ENCODE measurements around the gene C9orf153.
"Not testable (repeated sequence)": the region's sequence is repeated elsewhere in the genome, so short reads cannot be mapped to it uniquely, and the experiment has no call there.

Gene C9orf153

DNA sequence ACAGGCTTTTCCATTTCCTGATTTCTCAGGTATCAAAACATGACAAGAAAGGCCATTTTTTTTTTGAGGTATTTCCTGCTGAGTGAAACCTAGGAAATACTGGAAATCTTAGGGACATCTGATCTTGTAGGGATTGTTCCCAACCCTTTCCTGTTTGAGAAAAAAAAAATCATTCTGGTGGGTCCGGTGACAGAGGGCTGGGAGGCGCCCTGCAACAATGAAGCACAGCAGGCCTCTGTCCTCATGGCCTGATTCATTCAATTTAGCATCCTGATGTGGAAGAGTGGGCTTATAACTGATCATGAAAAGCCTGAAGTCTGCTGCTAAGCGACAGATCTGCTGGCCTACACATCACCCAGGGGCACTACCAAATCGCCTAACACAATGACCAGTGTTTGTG is 3.0 kb upstream of the C9orf153 start:
- DNase-seq = no peak

DNA sequence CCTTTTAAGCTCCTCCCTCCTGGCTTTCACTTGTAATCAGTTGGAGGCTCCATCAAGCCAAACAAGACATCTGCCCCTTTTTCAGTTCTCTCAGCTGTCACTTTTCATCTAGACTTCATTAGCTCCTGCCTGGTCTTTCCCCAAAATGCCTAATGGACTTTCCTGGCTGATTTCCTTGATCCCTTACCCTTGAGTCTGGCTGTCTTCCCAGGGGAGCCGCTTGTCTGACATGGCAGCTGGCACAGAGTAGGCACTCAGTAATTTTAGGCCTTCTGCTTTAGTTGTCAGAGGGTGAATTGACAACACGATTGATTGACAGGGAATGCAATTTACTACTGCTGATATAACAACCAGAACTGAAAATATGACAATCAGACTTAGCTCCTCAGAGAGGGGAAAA is 2.1 kb downstream of the C9orf153 start:
- DNase-seq = no peak

DNA sequence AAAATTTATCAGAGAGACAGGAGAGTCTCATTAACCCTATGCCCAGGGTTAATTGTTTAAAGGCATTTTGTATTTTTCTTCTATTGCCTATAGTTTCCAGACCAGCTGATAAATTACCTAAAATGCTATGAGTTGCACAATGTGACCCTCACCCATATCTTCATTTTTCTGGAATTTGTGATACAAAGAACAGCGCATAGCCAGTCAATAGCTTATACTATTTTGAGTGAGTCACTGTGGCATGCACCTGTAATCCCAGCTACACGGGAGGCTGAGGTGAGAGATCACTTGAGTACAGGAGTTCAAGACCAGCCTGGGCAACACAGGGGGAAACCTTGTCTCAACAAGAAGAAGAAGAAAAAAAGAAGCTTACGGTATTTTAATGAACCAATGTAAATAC is 2.8 kb downstream of the C9orf153 start:
- DNase-seq = no peak

DNA sequence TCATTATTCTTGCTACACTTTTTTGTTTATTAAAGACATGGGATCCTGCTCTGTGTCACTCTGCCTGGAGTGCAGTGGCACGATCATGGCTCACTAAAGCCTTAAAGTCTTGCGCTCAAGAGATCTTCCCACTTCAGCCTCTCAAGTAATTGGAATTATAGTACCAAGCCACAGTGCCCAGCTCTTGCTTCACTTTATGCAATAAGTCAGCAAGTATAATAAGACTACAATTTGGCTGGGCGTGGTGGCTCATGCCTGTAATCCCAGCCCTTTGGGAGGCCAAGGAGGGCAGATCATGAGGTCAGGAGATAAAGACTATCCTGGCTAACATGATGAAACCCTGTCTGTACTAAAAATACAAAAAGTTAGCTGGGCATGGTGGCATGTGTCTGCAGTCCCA is 5.9 kb downstream of the C9orf153 start:
- no peak for DNase-seq

DNA sequence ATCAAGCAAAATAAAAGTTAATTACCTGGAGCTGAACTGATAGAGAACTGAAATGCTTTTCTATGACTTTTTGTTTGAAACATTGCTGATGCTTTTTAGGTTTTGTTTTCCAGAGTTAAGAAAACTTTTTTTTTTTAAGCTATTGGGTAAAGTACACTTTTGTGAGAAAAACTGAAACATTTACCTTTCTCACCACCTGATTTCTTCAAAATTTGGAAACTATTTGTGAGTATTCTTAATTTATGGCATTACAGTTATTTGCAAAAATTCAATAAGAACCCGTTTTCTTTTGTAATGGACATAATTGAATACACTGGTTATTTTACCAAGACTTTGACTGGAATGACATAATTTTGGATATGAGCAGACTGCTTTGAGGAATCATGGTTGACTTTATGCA is 6.6 kb downstream of the C9orf153 start:
- DNase-seq = no peak

DNA sequence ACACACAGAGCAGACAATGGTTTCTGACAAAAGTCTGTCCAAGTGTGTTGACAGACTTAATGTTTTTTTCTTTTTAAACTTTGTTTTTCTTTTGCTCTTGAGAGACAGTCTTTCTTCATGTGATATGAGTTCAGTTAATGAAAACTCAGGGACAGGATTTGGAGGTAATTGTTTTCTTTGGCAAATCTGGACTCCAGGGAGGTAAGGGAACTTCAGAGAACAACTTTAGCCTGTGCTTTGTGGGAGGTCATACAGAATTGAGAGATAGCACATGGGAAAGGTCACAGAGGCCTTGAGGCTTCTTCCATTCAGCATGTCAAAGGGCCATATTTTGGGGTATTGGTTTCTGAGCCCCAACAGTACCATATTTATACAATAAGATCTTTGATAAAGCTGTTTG is 9.3 kb downstream of the C9orf153 start:
- DNase-seq = no peak

DNA sequence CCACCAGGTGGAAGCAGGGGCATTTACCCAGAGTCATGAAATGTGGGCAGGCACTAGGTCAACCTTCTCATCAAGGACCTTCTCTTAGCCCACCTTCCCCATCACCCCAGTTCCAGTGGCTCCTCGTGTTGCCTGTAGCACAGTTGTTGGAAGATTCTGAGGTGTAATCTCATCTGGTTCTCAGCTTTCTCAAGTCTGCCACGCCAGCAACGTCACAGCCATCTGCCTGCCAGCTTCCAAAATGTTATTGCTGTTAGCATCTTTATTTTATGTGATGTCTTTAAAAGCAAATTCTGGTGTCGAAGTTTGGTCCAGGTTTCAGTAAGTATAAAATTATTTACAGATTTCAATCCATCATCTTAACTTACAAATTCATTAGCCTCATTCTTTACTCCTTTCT is 10.7 kb downstream of the C9orf153 start:
- no peak for DNase-seq

DNA sequence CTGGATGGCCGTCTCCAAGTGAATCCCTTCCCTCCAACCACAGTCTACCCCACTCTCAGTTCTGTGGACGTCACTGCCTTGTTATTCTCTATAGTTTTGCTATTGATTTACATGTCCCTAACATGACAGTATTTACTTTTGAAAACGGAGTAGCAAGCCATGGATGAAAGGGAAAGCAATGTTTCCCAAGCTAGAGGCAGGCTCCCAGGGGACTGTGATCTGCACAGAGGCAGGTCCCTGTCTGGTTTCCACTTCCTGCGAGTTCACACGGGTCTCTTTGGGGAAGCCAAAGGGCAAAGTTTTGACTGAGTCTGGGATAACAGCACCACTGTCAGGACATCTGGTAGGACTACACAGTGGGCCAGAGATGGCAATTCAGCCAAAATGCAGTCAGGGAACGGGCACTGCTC is 12.7 kb downstream of the C9orf153 start:
- DNase-seq = peak; percentile 74

DNA sequence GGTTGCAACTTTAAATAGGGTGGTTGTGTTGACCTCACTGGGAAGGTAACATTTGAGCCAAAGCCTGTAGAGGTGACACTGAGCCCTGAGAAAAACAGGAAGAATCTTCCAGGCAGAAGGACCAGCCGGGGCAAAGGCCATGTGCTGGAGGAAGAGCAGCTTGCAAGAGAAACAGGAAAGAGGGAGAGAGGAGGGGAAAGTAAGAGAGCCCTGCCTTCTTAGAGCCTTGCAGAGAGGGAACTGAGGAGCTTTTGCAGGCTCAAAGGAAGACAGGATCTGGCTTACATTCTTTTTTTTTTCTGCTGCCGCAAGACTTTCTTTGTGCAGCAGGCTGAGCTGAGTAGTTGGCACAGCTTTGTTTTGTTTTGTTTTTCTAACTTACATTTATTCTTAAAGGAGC is 17.4 kb downstream of the C9orf153 start:
- no peak for DNase-seq

DNA sequence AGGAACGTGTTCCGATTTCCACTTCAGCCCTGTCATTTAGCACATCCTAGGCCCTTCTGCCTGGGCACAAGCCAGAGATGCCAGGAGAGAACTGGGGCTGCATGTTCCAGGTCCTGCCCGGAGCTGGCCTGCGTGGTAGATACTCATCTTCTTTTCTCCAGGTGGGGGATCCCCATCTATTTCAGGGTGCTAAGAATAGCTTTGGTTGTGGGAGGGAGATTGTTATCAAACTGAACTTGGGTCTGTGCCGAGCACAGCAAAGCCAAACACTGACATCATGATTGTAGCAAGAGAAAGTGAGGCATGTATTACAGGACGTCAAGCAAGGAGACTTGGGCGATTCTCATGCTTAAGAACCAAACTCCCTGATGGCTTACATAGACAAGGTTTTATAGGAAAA is 18.2 kb downstream of the C9orf153 start:
- DNase-seq = no peak

DNA sequence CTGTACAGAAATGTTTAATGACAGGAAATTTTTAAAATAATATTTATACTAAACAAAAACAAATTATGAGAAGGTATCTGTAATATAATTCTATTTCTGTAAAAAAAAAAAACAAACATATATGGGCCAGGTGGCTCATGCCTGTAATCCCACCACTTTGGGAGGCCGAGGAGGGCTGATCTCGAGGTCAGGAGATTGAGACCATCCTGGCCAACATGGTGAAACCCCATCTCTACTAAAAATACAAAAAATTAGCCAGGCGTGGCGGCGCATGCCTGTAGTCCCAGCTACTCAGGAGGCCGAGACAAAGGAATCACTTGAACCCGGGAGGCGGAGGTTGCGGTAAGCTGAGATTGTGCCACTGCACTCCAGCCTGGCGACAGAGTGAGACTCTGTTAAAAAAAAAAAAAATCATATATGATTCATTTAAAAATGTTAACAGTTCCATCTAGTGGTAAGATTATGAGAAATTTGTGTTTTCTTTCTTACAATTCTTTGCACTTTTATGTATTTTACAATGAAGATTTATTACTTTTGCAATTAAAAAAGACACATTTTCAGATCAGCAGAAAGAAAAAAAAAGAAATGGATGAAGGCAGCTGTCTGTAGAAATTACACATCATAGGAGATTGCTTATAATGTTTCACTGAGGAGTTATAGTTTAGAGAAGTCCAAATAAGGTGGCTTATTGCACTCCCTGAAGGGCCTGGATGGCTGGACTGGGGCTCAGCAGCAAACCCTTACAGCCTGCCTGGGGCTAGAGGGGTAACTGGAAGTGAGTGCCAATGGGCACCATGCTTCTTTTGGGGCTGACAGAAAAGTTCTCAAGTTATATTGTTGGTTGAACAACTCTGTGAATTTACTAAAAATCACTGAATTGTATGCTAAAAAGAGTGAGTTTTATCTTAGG is 20.3 kb downstream of the C9orf153 start:
- DNase-seq = no peak

DNA sequence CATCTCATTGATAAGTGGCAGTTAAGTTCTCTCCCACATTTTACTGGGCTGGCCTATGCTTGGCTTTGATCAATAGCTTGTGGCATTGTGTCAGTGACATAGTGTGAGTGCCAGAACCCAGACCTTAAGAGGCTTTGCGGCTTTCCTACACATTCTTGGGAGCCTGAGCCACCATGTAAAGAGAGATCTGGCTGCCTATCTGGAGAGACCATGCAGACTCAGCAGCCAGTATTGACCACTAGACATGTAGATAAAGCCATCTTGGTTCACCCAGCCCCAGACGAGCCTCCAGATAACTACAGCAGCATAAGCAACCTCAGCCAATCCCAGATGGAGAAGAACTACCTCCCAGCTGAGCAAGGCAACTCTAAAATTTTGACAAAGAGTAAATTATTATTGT is 28.6 kb downstream of the C9orf153 start:
- no peak for DNase-seq

DNA sequence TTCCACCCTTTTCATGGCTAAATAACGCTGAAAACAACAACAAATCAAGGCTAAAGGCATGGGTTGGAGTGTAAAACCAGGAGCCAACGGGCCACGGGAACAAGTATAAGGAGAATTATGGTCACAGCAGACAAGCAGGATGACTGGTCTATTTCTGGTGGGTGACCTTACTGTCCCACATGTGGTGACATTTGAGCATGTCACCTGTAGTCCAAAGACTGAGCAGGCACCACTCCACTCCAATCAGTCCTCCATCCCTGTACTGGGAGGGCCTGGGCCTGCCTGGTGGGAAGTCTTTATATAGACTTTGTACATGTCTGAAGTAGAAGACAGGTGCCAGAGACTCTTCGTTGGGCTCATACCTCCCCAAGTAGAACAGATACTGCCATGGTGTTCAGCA is 36.8 kb downstream of the C9orf153 start:
- DNase-seq = no peak

DNA sequence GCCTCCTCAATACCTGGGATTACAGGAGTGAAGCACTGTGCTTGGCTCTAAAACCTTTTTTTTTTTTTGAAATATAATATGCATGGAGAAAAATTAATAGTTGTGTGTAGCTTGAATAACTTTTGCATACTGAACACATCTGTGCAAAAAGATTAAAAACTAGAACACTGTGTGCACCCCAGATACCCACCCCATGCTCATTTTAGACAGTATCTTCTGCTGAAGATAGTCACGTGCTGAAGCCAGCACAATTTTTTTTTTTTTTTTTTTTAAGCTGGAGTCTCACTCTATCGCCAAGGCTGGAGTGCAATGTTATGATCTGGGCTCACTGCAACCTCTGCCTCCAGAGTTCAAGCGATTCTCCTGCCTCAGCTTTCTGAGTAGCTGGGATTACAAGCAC is 39.9 kb downstream of the C9orf153 start:
- no peak for DNase-seq

DNA sequence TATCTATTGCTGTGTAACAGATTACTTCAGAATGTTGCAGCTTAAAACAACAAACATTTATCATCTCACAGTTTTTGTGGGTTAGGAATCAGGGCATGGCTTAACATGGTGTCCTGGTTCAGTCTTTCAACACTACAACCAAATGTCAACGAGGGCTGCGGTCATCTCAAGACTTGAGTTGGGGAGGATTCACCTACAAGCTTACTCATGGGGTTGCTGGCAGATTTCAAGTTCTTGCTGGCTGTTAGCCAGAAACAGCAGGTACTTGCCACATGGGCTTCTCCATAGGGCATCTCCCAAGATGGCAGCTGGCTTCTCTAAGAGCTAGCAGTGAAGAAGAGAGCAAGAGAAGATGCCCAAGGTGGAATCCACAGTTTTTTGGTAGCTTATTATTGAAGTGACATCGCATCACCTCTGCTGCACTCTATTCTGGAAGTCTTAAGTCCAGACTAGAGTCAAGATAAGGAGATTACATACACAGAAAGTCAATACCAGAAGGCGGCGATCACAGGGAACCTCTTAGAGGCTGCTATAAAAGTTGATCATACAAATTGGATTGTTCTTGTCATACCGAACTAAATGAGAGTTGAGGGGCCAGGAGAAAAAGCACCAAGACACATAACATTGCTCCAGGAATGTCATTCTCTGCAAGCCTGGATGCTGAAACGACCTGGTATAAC is 42.2 kb downstream of the C9orf153 start:
- no peak for DNase-seq

DNA sequence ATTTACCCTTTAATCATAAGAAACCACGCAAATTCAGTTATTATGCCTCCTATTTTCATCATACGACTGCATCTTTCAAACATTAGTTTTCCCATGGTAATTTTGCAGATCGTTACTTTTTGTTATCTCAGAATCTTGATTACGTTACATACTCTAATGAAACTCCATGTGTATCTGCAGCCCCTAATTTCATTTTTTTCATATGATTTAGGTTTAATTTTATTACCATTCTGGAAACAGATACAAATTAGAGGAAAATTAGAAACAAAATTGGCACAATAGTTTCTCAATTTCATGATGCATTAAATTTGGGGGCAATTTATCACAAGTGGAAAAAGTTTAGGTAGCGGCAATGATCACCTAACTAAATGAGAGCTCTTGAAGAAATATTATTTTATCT is 52.3 kb downstream of the C9orf153 start:
- DNase-seq = no peak

DNA sequence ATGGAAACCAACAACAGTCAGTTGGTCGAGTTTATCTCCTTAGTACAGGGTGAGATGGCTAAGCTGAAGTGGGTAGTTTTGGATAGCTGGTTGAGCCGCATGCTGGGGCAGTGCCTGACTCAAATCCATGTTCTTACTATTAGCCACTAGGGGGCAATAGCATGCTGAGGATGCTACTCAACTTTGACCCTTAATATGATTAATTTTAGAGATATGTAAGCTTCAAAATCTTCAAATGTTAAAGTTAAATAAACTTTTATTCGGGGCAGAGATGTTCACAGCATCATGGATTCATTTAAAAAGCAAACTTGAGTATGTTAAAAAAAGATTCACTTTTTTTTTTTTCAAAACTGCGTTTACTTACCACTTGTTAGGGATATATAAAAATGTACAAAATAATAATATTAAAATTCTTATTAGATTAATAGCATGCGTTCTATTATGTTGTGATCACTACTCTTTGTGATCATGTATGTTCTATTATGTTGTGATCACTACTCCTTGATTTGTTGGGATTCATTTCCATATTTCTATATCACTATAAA is 57.0 kb downstream of the C9orf153 start:
- peak; percentile 36 for DNase-seq

DNA sequence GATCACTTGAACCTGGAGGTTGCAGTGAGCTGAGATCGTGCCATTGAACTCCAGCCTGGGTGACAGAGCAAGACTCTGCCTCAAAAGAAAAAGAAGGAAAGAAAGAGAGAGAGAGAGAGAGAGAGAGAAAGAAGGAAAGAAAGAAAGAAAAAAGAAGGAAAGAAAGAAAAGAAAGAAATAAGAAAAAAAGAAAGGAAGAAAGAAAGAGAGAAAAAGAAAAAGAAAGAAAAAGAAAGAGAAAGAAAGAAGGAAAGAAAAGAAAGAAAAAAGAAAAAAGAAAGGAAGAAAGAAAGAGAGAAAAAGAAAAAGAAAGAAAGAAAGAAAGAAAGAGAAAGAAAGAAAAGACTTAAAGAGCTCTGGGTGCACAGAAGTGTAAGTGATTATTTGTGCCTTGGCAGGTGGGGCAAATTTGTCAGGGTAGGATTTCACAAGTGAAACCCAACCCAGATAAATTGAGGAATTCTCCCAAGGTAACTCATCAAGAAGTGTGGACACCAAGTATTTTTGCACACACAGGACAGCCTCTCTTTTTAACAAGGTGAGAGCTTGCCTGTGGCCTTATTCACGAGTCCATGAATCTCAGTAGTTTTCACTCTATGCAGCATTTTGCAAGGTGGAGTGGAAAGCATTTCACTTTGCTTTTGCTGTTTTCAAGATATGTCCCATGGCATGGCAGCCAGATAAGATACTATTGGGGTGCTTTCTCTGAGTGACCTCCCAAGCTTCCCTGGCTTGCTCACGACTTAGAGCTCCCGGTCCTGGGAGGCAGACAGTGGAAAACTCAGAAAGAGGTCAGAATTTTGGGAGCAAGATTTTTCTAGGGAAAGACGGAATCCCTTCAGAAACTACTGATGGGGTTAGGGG is 57.8 kb downstream of the C9orf153 start:
- DNase-seq = no peak

DNA sequence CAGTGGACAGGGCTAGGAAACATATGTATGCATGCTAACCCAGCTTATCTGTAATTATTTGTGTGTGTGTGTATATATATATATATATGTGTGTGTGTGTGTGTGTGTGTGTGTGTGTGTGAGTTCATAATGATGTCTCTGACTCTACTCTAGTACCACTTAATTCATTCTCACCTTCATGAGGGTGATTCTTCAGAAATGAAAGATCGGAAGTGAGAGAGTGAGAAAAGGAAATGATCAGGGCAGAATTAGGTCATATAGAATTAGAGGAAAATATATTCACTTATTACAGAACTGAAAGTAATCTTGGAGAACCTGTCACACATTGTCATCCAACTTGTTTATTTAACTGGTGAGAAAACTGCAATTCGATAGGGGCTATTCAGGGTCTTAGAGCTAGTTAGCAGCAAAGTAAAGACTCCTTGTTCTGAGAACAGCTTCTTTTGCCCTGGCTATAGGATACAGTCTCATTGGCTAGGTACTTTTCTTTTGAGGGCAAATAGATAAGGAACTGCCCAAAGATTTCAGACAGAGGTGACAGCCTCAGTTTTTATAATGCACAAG is 58.8 kb downstream of the C9orf153 start:
- no peak for DNase-seq

DNA sequence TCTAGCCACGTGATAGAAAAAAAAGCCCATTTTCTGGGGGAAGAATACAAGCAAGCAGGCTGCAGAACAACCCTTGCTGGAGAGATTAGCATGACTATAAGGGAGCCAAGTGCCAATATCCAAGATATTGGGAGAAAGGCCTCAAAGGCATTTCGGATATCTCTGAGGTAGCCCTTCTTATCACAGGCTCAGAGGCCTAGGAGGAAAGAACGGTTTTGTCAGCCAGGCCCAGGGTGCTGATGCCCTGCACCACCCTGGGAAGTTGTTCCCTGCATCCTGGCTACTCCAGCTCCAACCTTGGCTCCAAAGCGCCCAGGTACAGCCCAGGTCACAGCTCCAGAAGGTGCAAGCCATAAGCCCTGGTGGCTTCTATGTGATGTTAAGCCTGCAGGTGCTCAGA is 66.4 kb downstream of the C9orf153 start:
- DNase-seq = no peak

DNA sequence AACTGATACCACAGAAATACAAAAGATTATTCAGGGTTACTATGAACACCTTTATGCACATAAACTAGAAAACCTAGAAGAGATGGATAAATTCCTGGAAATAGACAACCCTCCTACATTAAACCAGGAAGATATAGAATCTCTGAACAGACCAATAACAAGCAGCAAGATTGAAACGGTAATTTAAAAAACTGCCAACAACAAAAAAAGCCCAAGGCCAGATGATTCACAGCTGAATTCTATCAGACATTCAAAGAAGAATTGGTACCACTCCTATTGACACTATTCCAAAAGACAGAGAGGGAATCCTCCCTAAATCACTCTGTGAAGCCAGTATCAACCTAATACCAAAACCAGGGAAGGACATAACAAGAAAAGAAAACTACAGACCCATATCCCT is 68.8 kb downstream of the C9orf153 start:
- not testable (repeated sequence) for DNase-seq

DNA sequence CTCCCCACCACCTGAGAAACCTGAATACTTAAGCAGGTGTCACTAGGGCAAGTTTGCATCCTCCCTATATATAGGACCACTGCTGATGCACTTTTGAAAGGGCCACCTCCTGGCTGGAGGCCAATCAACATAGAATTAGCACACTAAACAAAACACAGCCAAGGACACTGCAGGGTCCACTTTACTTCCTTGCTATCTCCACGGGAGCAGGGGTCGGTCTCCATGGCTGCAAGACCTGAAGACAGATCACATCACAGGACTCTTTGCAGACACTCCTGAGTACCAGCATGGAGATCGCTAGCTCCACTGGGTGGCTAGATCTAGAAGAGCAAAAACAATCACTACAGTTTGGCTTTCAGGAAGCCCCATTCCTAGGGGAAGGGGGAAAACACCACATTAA is 72.3 kb downstream of the C9orf153 start:
- DNase-seq = peak; percentile 61

DNA sequence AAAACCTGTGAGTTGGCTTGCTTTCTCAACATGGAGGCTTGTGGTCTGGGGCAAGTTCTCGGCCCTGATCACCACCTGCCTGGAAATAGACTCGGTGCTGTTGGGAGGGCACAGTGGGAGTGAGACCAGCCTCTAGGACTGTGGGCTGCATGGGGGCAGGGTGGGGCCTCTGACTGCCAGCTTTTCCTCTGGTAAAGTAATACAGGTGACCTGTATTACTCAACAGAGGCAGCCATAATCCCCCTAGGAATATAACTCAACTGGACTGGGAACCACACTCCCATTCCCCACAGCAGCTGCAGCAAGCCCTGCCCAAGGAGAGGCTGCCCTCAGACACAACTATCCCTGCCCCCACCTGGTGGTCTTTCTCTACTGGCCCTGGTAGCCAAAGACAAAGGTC is 72.8 kb downstream of the C9orf153 start:
- DNase-seq = no peak

All from DMS153 (cell line).